Esophagus muscularis mucosa (tissue), 4 donors: ENCODE measurements around the gene SBK1. TPM values are rescaled to one million over a fixed set of nuclear protein-coding genes. Genes with fewer than 3 reads are reported as not detected.
"Not testable (repeated sequence)": the region's sequence is repeated elsewhere in the genome, so short reads cannot be mapped to it uniquely, and the experiment has no call there.

Source experiments
- DNase-seq: peaks from one replicate; pipeline ENCODE4 v3.0.0-alpha.2; 2017; ENCODE audit errors: extremely low spot score
- H3K27ac ChIP-seq, 4 donors: fragments of 200-600 bp; sonication (generic); replicated peaks in 1 of 4; 1 replicate in 3 of 4; 2 replicates in 1 of 4; pipeline ENCODE4 v1.5.1; 2016 to 2019; ENCODE audit warnings: mild to moderate bottlenecking in 1 of 4
- H3K27me3 ChIP-seq, 4 donors: fragments of 200-600 bp; sonication (generic); one replicate each; pipeline versions ENCODE4 v1.5.1 to v1.6.0; 2016 to 2019
- H3K36me3 ChIP-seq, 4 donors: fragments of 200-600 bp; sonication (generic); one replicate each; pipeline ENCODE4 v1.5.1; 2016 to 2019
- H3K4me1 ChIP-seq, 4 donors: fragments of 200-600 bp; sonication (generic); one replicate each; pipeline ENCODE4 v1.5.1; 2016 to 2019
- H3K4me3 ChIP-seq, 4 donors: fragments of 200-600 bp; sonication (generic); 1 replicate in 2 of 4; 2 replicates in 2 of 4; pipeline ENCODE4 v1.5.1; 2016 to 2019; ENCODE audit warnings: mild to moderate bottlenecking in 4 of 4, moderate library complexity in 1 of 4
- H3K9me3 ChIP-seq, 4 donors: fragments of 200-600 bp; sonication (generic); 1 replicate in 3 of 4; 2 replicates in 1 of 4; pipeline ENCODE4 v1.5.1; 2016 to 2019
- CTCF ChIP-seq, 3 experiments: fragments of 200-600 bp in 2 of 3; fragments of 450-650 bp in 1 of 3; sonication (generic) in 2 of 3; IDR thresholded peaks; one replicate each; pipeline ENCODE4 v1.5.1; 2017 to 2019; ENCODE audit warnings: antibody characterized with exemption in 3 of 3, mild to moderate bottlenecking in 2 of 3, moderate library complexity in 1 of 3
- EP300 ChIP-seq: sonication (generic); formaldehyde crosslinking; IDR thresholded peaks from one replicate; pipeline ENCODE4 v1.6.1; 2017; ENCODE audit warnings: antibody characterized with exemption
- POLR2A ChIP-seq: fragments of 450-650 bp; IDR thresholded peaks from one replicate; pipeline ENCODE4 v1.6.1; 2017; ENCODE audit warnings: antibody characterized with exemption, moderate library complexity, mild to moderate bottlenecking, low read depth
- POLR2AphosphoS5 ChIP-seq, 2 donors: sonication (generic); formaldehyde crosslinking; IDR thresholded peaks; one replicate each; pipeline ENCODE4 v1.6.1; 2017; ENCODE audit warnings: antibody characterized with exemption in 2 of 2
- WGBS: methylation state at CpG from one replicate; pipeline ENCODE4 v1.1.5; 2018; 5-methylcytosine and 5-hydroxymethylcytosine counted together
- intact Hi-C: fragments of 100-400 bp; cut with DNase I; formaldehyde crosslinking; loops from one replicate; pipeline ENCODE4 v1.15.1; 2023
- total RNA-seq, 4 donors: library from RNA; depleted of rRNA; stranded (reverse); fragments of >200 nt; gene quantifications; one replicate each; pipeline versions ENCODE4 v1.1.0 to v1.2.1, GENCODE V29; 2016

SBK1 gene
- total RNA-seq, 4 donors from 2014 or later, result under 0.01 to 0.78 (median 0.17) TPM

- H3K4me3 ChIP-seq, result no peak overlapping the region
- H3K27me3 ChIP-seq, result peaks cover 0 to 9% (median 0%) of the 10 kb centered on the region in 4 donors
- H3K27ac ChIP-seq, result no peak overlapping the region
- no peaks in the 10 kb centered on the region for H3K4me1 ChIP-seq
- H3K9me3 ChIP-seq, result no peaks in the 10 kb centered on the region
- intact Hi-C loops, result no loop called here
- no peak for DNase-seq
- H3K36me3 ChIP-seq, result no peaks in the 10 kb centered on the region
- WGBS, result 62% methylated on average over 10 of the region's 20 CpGs
- no peak for TF ChIP-seq POLR2AphosphoS5 (IDR thresholded peaks at IDR 0.05)
- TF ChIP-seq CTCF (IDR thresholded peaks at IDR 0.05), result peak; percentile 16 to 59 (median 26)
Observed at GRCh38 chr16:28321700-28322411, 29.5 kb downstream of the SBK1 start.

GRCh38 chr16:28324235-28324886 lies 32.0 kb downstream of the SBK1 start:
- peaks cover 0 to 4% (median 0%) of the 10 kb centered on the region in 4 donors for H3K27me3 ChIP-seq
- intact Hi-C loops, result no loop called here
- no peak overlapping the region for H3K27ac ChIP-seq
- DNase-seq, result no peak
- WGBS, result 62% methylated on average over 5 of the region's 5 CpGs
- TF ChIP-seq POLR2AphosphoS5 (IDR thresholded peaks at IDR 0.05), result no peak
- no peak for TF ChIP-seq EP300
- TF ChIP-seq CTCF (IDR thresholded peaks at IDR 0.05), result no peak
- no peak for TF ChIP-seq POLR2A
- H3K36me3 ChIP-seq, result no peaks in the 10 kb centered on the region
- no peaks in the 10 kb centered on the region for H3K4me1 ChIP-seq
- H3K9me3 ChIP-seq, result no peaks in the 10 kb centered on the region
- no peak overlapping the region for H3K4me3 ChIP-seq

GRCh38 chr16:28324887-28325279 lies 32.6 kb downstream of the SBK1 start:
- no peak for DNase-seq
- peaks cover 0 to 4% (median 0%) of the 10 kb centered on the region in 4 donors for H3K27me3 ChIP-seq
- H3K27ac ChIP-seq, result no peak overlapping the region
- H3K36me3 ChIP-seq, result no peaks in the 10 kb centered on the region
- H3K9me3 ChIP-seq, result no peaks in the 10 kb centered on the region
- no peak overlapping the region for H3K4me3 ChIP-seq
- TF ChIP-seq POLR2A (no peak), EP300 (no peak), CTCF (IDR thresholded peaks at IDR 0.05) (no peak), POLR2AphosphoS5 (IDR thresholded peaks at IDR 0.05) (no peak)
- 96% methylated on average over 3 of the region's 3 CpGs for WGBS
- no peaks in the 10 kb centered on the region for H3K4me1 ChIP-seq
- intact Hi-C loops, result no loop called here

GRCh38 chr16:28326881-28327610 lies 34.7 kb downstream of the SBK1 start:
- Histone ChIP-seq H3K4me1 (no peaks in the 10 kb centered on the region), H3K27me3 (no peaks in the 10 kb centered on the region), H3K9me3 (no peaks in the 10 kb centered on the region), H3K4me3 (no peak overlapping the region), H3K27ac (no peak overlapping the region), H3K36me3 (no peaks in the 10 kb centered on the region)
- intact Hi-C loops, result no loop called here
- TF ChIP-seq EP300 (no peak), CTCF (IDR thresholded peaks at IDR 0.05) (peak; percentile 26 to 64 (median 30))
- no peak for DNase-seq
- 63% methylated on average over 12 of the region's 12 CpGs for WGBS

- DNase-seq, H3K27me3 ChIP-seq, H3K4me3 ChIP-seq, intact Hi-C loops, H3K9me3 ChIP-seq, H3K4me1 ChIP-seq, H3K27ac ChIP-seq, H3K36me3 ChIP-seq: not testable (repeated sequence)
- 64% methylated on average over 3 of the region's 9 CpGs for WGBS
Observed at GRCh38 chr16:28330232-28330631, 37.9 kb downstream of the SBK1 start.

GRCh38 chr16:28330981-28331380 lies 38.7 kb downstream of the SBK1 start:
- H3K9me3 ChIP-seq, H3K4me3 ChIP-seq, H3K36me3 ChIP-seq, intact Hi-C loops, H3K27ac ChIP-seq, H3K4me1 ChIP-seq, H3K27me3 ChIP-seq, DNase-seq: not testable (repeated sequence)
- 82% methylated on average over 2 of the region's 2 CpGs for WGBS

GRCh38 chr16:28332632-28333031 lies 40.3 kb downstream of the SBK1 start:
- H3K4me3 ChIP-seq, H3K36me3 ChIP-seq, intact Hi-C loops, DNase-seq, H3K4me1 ChIP-seq, H3K9me3 ChIP-seq, H3K27ac ChIP-seq, H3K27me3 ChIP-seq: not testable (repeated sequence)
- WGBS, result 59% methylated on average over 4 of the region's 6 CpGs

- H3K4me1 ChIP-seq, H3K27ac ChIP-seq, DNase-seq, intact Hi-C loops, H3K36me3 ChIP-seq, H3K4me3 ChIP-seq, H3K27me3 ChIP-seq, H3K9me3 ChIP-seq: not testable (repeated sequence)
- WGBS, result 74% methylated on average over 4 of the region's 8 CpGs
Observed at GRCh38 chr16:28335678-28336077, 43.4 kb downstream of the SBK1 start.
